Left ventricle myocardium superior (tissue), 1 donor: ENCODE data around the gene PRDX3. TPM values are rescaled to one million over a fixed set of nuclear protein-coding genes. Genes with fewer than 3 reads are reported as not detected.
"Not testable (repeated sequence)": the region's sequence is repeated elsewhere in the genome, so short reads cannot be mapped to it uniquely, and the experiment has no call there.

Experiments used
- ATAC-seq: fragments of 200-7000 bp; cut with Tn5 transposase; one replicate; pipeline ENCODE4 v1.9.1; 2020; ENCODE audit warnings: mild to moderate bottlenecking, moderate library complexity
- DNase-seq: peaks from one replicate; pipeline ENCODE4 v3.0.0-alpha.2; 2020
- intact Hi-C: fragments of 100-400 bp; cut with micrococcal nuclease; formaldehyde crosslinking; loops from one replicate; pipeline ENCODE4 v1.11.0; 2022
- total RNA-seq: library from RNA; stranded (reverse); fragmentation: NEBNext Ultra II Directional; extraction: Animal tissue kit (Norgen Biotek cat#: 25700); gene quantifications from one replicate; pipeline ENCODE4 v1.2.1, GENCODE V29; 2021
- donor health status: DM: no; HTN: yes; CAD: no; lungs with severe emphysema.

The PRDX3 gene
- total RNA-seq, 1 donor from 2014 or later, result 288 TPM

GRCh38 chr10:119207713-119208552, 29.3 kb upstream of the PRDX3 start:
- DNase-seq (peak; percentile 60), ATAC-seq (peak; percentile 24)
- intact Hi-C loops, result loop anchor here (10.0 kb wide), 1 partner anchor 207 kb away; no protein-coding TSS in a partner anchor

- intact Hi-C loops, result loop anchor here (10.0 kb wide), 1 partner anchor 207 kb away; no protein-coding TSS in a partner anchor
- peak; percentile 93 for ATAC-seq
- DNase-seq, result peak; percentile 98
Measured at GRCh38 chr10:119207366-119207666, 28.7 kb upstream of the PRDX3 start, which contains the start of gene GRK5. TSS of gene GRK5 (plus strand) at chr10:119207571. CDS start at chr10:119207918, 347 bp downstream.

GRCh38 chr10:119206603-119207365, 28.2 kb upstream of the PRDX3 start:
- ATAC-seq (peak; percentile 67), DNase-seq (peak; percentile 90)
- intact Hi-C loops, result loop anchor here (10.0 kb wide), 1 partner anchor 208 kb away; no protein-coding TSS in a partner anchor

DNA sequence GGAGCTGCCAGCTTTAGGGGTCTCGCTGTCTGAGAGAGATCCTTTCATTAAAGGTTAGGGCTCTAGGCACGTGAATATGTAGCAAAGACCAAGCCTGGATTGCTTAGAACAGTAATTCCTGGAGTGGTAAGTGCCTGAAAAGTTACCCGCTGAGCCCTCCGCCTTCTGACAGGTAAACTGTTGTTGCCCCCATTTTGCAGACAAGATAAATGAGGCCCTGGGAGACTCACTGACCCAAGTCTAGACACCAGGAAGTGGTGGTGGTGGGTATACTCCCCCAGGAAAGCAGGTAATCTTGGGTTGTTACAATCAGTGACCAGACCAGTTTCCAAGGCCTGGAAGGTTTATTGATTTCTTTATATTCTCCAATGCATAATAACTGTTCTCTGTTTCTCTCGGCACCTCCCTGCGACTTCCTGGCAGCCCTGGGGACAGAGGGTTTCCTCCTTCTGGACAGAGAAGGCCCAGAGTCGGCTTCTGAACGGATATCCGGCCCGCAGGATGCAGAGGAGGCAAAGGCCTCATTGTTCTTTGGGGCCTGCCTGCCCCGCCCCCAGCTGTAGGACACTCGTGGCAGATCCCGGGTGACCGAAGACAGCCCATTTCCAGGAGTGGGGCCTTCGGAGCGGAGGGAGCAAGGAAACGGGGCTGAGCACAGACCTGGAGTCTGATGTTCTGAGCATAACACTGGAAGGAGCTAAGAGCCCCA, 27.4 kb upstream of the PRDX3 start:
- ATAC-seq, result peak; percentile 26
- peak; percentile 86 for DNase-seq
- intact Hi-C loops, result loop anchor here (10.0 kb wide), 1 partner anchor 209 kb away; no protein-coding TSS in a partner anchor

GRCh38 chr10:119203006-119203405, 24.4 kb upstream of the PRDX3 start:
- DNase-seq (no peak), ATAC-seq (no peak)
- intact Hi-C loops, result loop anchor here (5.0 to 10.0 kb wide), 2 partner anchors 212 to 289 kb away; no protein-coding TSS in a partner anchor

DNA sequence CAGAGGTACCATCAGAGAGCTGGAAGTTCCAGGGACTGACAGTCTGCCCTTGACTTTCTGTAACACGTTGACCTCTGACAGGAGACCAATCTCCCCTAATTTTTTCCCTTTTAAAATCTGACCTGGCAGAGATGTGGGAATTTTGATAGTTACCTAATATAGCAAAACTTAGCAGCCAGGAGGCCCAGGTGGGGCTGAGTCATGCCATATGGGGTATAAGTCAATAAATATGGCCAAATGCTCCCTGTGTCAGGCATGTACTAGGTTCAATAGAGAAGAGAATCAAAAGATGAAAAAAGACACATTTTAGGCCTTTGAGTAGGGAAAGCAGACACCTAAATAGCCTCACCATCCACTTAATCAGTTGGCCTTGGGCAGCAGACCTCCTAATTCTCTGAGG, 22.6 kb upstream of the PRDX3 start:
- ATAC-seq (no peak), DNase-seq (no peak)
- intact Hi-C loops, result loop anchor here (2.0 to 10.0 kb wide), 3 partner anchors 214 to 291 kb away; no protein-coding TSS in a partner anchor

GRCh38 chr10:119199231-119199992, 20.8 kb upstream of the PRDX3 start:
- intact Hi-C loops, result no loop called here
- peak; percentile 97 for ATAC-seq
- DNase-seq, result peak; percentile 57

- DNase-seq (no peak), ATAC-seq (peak; percentile 25)
- intact Hi-C loops, result no loop called here
Measured at GRCh38 chr10:119198438-119198837, 19.8 kb upstream of the PRDX3 start.

DNA sequence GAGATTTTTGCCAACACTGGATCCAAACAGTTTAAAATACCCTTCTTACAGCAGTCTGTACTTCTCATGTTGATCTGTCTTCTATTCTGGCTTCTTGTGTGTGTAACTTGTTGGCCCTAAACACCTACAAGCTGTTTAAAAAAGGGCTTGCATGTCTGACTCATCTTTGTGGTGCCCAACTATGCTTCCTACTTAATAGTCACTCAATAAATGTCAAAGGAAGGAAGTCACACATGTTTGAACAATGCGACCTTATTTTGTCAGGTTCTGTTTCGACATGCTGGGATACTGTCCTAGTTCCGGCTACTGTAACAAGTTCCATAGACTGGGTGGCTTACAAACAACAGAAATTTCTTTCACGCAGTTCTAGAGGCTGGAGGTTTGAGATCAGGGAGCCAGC, 19.3 kb upstream of the PRDX3 start:
- DNase-seq (no peak), ATAC-seq (no peak)
- intact Hi-C loops, result no loop called here

- no peak for DNase-seq
- ATAC-seq, result no peak
- intact Hi-C loops, result no loop called here
Measured at GRCh38 chr10:119191881-119192280, 13.3 kb upstream of the PRDX3 start.

GRCh38 chr10:119190954-119191785, 12.6 kb upstream of the PRDX3 start:
- DNase-seq (no peak), ATAC-seq (no peak)
- intact Hi-C loops, result no loop called here

DNA sequence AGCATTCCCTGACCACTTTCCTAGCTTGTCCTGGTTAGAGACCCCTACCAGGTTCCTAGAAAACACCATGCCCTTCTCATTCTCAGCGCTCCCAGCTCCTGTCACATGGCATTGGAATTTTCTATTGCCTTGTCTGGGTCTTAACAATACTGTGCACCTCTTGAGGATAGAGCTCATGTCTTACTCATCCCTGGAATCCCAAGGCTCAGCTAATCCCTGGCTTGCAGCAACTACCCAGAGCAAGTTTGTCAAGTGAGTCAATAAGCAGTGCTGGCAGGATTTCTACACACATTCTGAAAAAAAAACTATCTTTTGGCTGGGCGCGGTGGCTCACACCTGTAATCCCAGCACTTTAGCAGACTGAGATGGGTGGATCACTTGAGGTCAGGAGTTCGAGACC, 11.7 kb upstream of the PRDX3 start:
- intact Hi-C loops, result no loop called here
- ATAC-seq (no peak), DNase-seq (no peak)

GRCh38 chr10:119189811-119190282, 11.2 kb upstream of the PRDX3 start:
- DNase-seq (no peak), ATAC-seq (no peak)
- intact Hi-C loops, result no loop called here

GRCh38 chr10:119183664-119184412, 5.2 kb upstream of the PRDX3 start:
- no peak for ATAC-seq
- intact Hi-C loops, result no loop called here

DNA sequence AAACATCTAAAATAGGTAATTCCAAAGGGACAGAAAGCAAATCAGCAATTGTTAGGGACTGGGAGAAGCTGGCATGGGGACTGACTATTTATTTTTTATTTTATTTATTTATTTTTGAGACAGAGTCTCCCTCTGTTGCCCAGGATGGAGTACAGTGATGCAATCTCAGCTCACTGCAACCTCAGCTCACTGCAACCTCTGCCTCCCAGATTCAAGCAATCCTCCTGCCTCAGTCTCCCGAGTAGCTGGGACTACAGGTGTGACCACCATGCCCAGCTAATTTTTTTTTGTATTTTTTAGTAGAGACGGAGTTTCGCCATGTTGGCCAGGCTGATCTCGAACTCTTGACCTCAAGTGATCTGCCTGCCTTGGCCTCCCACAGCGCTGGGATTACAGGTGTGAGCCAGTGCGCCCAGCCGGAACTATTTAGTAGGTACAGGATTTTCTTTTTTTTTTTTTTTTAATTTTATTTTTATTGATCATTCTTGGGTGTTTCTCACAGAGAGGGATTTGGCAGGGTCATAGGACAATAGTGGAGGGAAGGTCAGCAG, 2.3 kb upstream of the PRDX3 start:
- DNase-seq, ATAC-seq, intact Hi-C loops: not testable (repeated sequence)

More at GRCh38 chr10:119183664-119184412, 5.2 kb upstream of the PRDX3 start:
- DNase-seq, result no peak

- DNase-seq, result no peak
- intact Hi-C loops, result no loop called here
- peak; percentile 2 for ATAC-seq
Measured at GRCh38 chr10:119177708-119178371, 772 bp downstream of the PRDX3 start.
